Activated naive CD8-positive, alpha-beta T cell (primary cell): ENCODE data around the gene DTX3.
"Not testable (repeated sequence)": the region's sequence is repeated elsewhere in the genome, so short reads cannot be mapped to it uniquely, and the experiment has no call there.

Experiments used
- H3K27ac Mint-ChIP-seq: one replicate; pipeline ENCODE4 v1.8.0; 2021; ENCODE audit warnings: mixed read lengths
- H3K27me3 Mint-ChIP-seq: one replicate; pipeline ENCODE4 v1.8.0; 2021; ENCODE audit warnings: mixed read lengths
- H3K36me3 Mint-ChIP-seq: one replicate; pipeline ENCODE4 v1.8.0; 2021; ENCODE audit warnings: mixed read lengths
- H3K4me1 Mint-ChIP-seq: one replicate; pipeline ENCODE4 v1.8.0; 2021; ENCODE audit warnings: low read depth, mixed read lengths
- H3K4me3 Mint-ChIP-seq: one replicate; pipeline ENCODE4 v1.8.0; 2021; ENCODE audit warnings: mild to moderate bottlenecking, mixed read lengths
- H3K9me3 Mint-ChIP-seq: one replicate; pipeline ENCODE4 v1.8.0; 2021; ENCODE audit warnings: low read depth, mixed read lengths

The DTX3 gene

GRCh38 chr12:57626921-57627445, 22.4 kb downstream of the DTX3 start:
- Mint-ChIP-seq H3K36me3 (peaks cover 1% of the 10 kb centered on the region), H3K4me1 (peaks cover 17% of the 10 kb centered on the region), H3K4me3 (peak overlapping the region; percentile 46), H3K9me3 (no peaks in the 10 kb centered on the region), H3K27me3 (peaks cover 62% of the 10 kb centered on the region), H3K27ac (no peak overlapping the region)

- Mint-ChIP-seq H3K4me1 (peaks cover 14% of the 10 kb centered on the region), H3K27ac (no peak overlapping the region), H3K4me3 (peak overlapping the region; percentile 46), H3K27me3 (peaks cover 57% of the 10 kb centered on the region), H3K9me3 (no peaks in the 10 kb centered on the region), H3K36me3 (no peaks in the 10 kb centered on the region)
Measured at GRCh38 chr12:57627501-57628279, 23.1 kb downstream of the DTX3 start.

GRCh38 chr12:57628280-57629191, 23.9 kb downstream of the DTX3 start:
- H3K4me1 Mint-ChIP-seq: peaks cover 18% of the 10 kb centered on the region
- H3K27ac Mint-ChIP-seq: no peak overlapping the region
- H3K27me3 Mint-ChIP-seq: peaks cover 53% of the 10 kb centered on the region
- no peaks in the 10 kb centered on the region for H3K36me3 Mint-ChIP-seq
- no peaks in the 10 kb centered on the region for H3K9me3 Mint-ChIP-seq
- peak overlapping the region; percentile 46 for H3K4me3 Mint-ChIP-seq

- Mint-ChIP-seq H3K9me3 (no peaks in the 10 kb centered on the region), H3K27ac (no peak overlapping the region), H3K4me3 (no peak overlapping the region), H3K36me3 (no peaks in the 10 kb centered on the region), H3K27me3 (peaks cover 48% of the 10 kb centered on the region), H3K4me1 (peaks cover 19% of the 10 kb centered on the region)
Measured at GRCh38 chr12:57629897-57630471, 25.4 kb downstream of the DTX3 start.

GRCh38 chr12:57630891-57631433, 26.3 kb downstream of the DTX3 start:
- H3K9me3 Mint-ChIP-seq: no peaks in the 10 kb centered on the region
- no peak overlapping the region for H3K4me3 Mint-ChIP-seq
- peaks cover 40% of the 10 kb centered on the region for H3K27me3 Mint-ChIP-seq
- no peak overlapping the region for H3K27ac Mint-ChIP-seq
- no peaks in the 10 kb centered on the region for H3K36me3 Mint-ChIP-seq
- peaks cover 19% of the 10 kb centered on the region for H3K4me1 Mint-ChIP-seq

- no peak overlapping the region for H3K27ac Mint-ChIP-seq
- H3K4me1 Mint-ChIP-seq: peaks cover 16% of the 10 kb centered on the region
- H3K4me3 Mint-ChIP-seq: peak overlapping the region; percentile 18
- peaks cover 33% of the 10 kb centered on the region for H3K27me3 Mint-ChIP-seq
- no peaks in the 10 kb centered on the region for H3K9me3 Mint-ChIP-seq
- H3K36me3 Mint-ChIP-seq: no peaks in the 10 kb centered on the region
Measured at GRCh38 chr12:57631566-57632072, 27.0 kb downstream of the DTX3 start.

GRCh38 chr12:57632073-57632957, 27.7 kb downstream of the DTX3 start:
- Mint-ChIP-seq H3K27me3 (peaks cover 28% of the 10 kb centered on the region), H3K4me1 (peaks cover 13% of the 10 kb centered on the region), H3K9me3 (no peaks in the 10 kb centered on the region), H3K27ac (no peak overlapping the region), H3K4me3 (peak overlapping the region; percentile 81), H3K36me3 (no peaks in the 10 kb centered on the region)

GRCh38 chr12:57632958-57633840, 28.6 kb downstream of the DTX3 start, which contains the start of gene B4GALNT1:
Gene B4GALNT1 (minus strand): TSS chr12:57633201. CDS start chr12:57632132, 1,069 bp downstream.
- Mint-ChIP-seq H3K4me1 (peaks cover 9% of the 10 kb centered on the region), H3K36me3 (no peaks in the 10 kb centered on the region), H3K27me3 (peaks cover 26% of the 10 kb centered on the region), H3K27ac (no peak within 1 kb of the TSS), H3K9me3 (no peaks in the 10 kb centered on the region), H3K4me3 (peak within 1 kb of the TSS; percentile 81)

GRCh38 chr12:57636731-57637130, 32.1 kb downstream of the DTX3 start:
- not testable (repeated sequence) for H3K9me3 Mint-ChIP-seq, H3K36me3 Mint-ChIP-seq, H3K27ac Mint-ChIP-seq, H3K4me1 Mint-ChIP-seq, H3K4me3 Mint-ChIP-seq
- peaks cover 19% of the 10 kb centered on the region for H3K27me3 Mint-ChIP-seq

- H3K36me3 Mint-ChIP-seq: no peaks in the 10 kb centered on the region
- peaks cover 19% of the 10 kb centered on the region for H3K27me3 Mint-ChIP-seq
- no peak overlapping the region for H3K27ac Mint-ChIP-seq
- no peak overlapping the region for H3K4me3 Mint-ChIP-seq
- H3K9me3 Mint-ChIP-seq: no peaks in the 10 kb centered on the region
- peaks cover 4% of the 10 kb centered on the region for H3K4me1 Mint-ChIP-seq
Measured at GRCh38 chr12:57637364-57637763, 32.7 kb downstream of the DTX3 start.

GRCh38 chr12:57638096-57638495, 33.5 kb downstream of the DTX3 start:
- Mint-ChIP-seq H3K27me3 (peaks cover 19% of the 10 kb centered on the region), H3K4me3 (no peak overlapping the region), H3K4me1 (peaks cover 4% of the 10 kb centered on the region), H3K36me3 (no peaks in the 10 kb centered on the region), H3K27ac (no peak overlapping the region), H3K9me3 (no peaks in the 10 kb centered on the region)

GRCh38 chr12:57640175-57641042, 35.8 kb downstream of the DTX3 start:
- Mint-ChIP-seq H3K4me3 (no peak overlapping the region), H3K4me1 (no peaks in the 10 kb centered on the region), H3K9me3 (no peaks in the 10 kb centered on the region), H3K27me3 (peaks cover 12% of the 10 kb centered on the region), H3K27ac (no peak overlapping the region), H3K36me3 (no peaks in the 10 kb centered on the region)
